ENCODE results near the gene PODXL2.

GRCh38 chr3:127690823-127691452 is 62.0 kb downstream of the PODXL2 start:
- TF ChIP-seq GATA2 (IDR thresholded peaks at IDR 0.05; ENCODE audit: low read depth, low read length) = no peak
- no peak for TF ChIP-seq GATA3 (IDR thresholded peaks at IDR 0.05; ENCODE audit: low read depth, low read length)

Data from SH-SY5Y (cell line).